SIG-M5 (cell line): ENCODE data around the gene MED19.
"Not testable (repeated sequence)": the region's sequence is repeated elsewhere in the genome, so short reads cannot be mapped to it uniquely, and the experiment has no call there.

ENCODE experiments used
- DNase-seq: peaks from one replicate; lab custom pipeline; 2025; lab: John Stamatoyannopoulos, UW

MED19 gene

DNA sequence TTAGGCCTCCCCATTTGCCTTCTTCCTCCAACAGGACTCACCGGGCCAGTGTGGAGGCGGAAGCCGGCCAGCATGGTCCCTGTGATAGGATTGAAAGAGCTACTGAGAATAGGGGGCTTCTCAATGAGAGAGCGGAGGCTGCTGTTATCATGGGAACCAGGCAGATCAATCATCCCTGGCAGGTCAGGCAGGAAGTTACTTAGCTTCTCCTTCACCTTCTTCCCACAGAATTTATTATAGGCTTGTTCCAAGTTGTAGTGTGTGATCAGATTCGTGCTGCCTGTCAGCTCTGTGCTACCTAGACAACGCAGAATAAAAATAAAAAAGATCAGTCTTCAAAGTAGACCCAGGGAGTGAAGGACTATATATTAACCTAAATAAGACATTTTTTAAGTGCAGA lies 7.1 kb downstream of the MED19 start:
- no peak for DNase-seq

- DNase-seq = no peak
These were observed 8.7 kb downstream of the MED19 start for GRCh38 chr11:57703341-57703740.

DNA sequence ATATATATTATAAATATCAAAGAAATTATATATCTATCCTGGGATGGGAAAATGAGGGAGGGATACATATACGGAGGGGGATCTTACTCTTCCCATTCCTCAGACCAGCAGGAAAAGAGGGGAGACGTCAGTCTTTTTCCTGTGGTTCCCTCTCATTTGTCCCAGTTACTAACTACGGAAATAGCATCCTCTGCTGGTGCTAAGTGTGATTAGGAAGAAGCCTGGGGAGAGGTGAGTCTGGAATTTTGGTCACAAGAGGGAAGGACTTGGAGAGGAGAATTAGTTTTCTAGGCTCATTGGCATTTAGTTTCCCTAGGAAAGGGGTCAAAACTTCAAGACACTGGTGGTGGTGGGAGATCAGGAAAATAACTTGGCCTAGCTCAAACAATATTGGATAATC lies 11.6 kb downstream of the MED19 start:
- DNase-seq = no peak

DNA sequence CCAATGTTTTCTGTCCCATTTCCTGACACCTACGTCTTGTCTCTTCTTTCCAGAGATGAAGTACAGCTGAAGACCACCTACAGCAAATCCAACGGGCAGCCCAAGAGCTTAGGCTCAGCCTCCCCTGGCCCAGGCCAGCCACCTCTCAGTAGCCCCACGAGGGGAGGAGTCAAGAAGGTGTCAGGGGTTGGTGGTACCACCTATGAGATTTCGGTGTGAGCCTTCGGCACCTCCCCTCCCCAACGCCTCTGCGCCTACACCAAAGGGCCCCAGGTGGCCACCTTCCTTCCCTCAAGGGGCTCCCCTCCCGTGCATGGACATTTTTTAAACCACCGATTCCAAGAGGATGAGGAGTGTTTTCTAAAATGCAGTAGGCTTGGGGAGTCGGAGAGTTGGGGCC lies 12.2 kb downstream of the MED19 start:
- DNase-seq = no peak

GRCh38 chr11:57698843-57699365 lies 13.1 kb downstream of the MED19 start:
- no peak for DNase-seq

DNA sequence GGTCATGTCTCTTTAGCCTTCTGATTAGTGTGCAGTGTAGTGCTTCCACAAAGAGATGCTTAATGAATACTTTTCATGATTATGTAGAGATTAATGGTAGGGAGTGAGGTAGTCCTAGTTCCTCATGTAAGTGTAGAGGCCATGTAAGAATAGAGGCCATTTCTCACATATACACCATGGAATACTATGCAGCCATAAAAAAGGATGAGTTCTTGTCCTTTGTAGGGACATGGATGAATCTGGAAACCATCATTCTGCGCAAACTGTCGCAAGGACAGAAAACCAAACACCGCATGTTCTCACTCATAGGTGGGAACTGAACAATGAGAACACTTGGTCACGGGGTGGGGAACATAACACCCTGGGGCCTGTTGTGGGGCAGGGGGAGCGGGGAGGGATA lies 21.5 kb downstream of the MED19 start:
- DNase-seq = not testable (repeated sequence)

GRCh38 chr11:57681168-57681567 lies 30.8 kb downstream of the MED19 start:
- DNase-seq = no peak

GRCh38 chr11:57680552-57680874 lies 31.5 kb downstream of the MED19 start:
- DNase-seq = no peak

DNA sequence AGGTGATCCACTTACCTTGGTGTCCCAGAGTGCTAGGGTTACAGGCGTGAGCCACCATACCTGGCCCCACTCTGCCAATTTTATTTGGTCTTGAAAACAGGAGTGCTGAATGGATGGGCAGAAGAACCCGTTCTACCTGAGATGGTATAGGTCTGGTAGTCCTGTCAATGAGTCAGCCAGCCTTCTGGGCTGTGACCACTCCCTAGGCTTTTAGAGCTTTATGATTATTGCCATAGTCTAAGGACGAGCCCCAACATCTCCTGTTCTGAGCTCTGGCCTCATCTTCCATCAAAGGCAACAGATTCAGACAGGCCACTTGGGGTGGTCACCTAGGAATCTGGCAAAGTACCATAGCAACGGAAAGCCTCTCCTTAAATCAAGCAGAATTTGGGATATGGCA lies 32.6 kb downstream of the MED19 start:
- DNase-seq = no peak

DNA sequence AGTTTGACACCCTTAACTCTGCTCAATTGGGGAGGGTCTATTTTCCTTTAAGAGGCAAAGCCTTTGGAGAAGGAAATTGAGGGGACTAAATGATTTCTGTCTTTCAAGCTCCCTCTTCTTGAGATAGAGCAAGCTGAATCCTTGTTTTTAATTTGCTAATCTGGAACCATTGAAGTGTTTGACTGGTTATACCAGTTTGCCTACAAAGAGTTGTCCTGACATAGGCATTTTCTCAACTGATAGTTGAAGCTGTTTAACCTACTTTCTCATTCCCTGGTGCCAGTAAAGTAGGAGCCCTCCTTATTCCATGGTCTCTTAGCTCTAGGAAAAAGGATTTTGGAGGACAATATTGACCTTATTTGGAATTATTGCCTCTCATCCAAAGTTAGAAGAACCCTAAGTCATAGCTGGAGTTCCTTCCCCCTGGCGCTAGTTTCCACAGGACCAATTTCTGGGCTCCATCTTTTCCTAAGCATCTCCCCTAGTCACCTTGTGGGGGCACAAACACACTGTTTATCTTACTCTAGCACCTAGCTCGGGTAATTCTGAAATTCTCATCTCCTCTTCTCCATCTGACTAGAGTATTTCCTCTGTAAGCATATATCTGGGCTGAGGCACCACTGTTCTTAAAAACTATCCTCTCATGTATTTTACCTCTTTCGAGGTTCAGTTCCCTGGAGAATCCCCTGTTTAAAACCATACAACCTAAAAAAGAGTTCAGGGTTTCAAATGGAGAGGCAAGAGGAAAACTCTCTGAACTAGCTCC lies 36.7 kb downstream of the MED19 start:
- no peak for DNase-seq

DNA sequence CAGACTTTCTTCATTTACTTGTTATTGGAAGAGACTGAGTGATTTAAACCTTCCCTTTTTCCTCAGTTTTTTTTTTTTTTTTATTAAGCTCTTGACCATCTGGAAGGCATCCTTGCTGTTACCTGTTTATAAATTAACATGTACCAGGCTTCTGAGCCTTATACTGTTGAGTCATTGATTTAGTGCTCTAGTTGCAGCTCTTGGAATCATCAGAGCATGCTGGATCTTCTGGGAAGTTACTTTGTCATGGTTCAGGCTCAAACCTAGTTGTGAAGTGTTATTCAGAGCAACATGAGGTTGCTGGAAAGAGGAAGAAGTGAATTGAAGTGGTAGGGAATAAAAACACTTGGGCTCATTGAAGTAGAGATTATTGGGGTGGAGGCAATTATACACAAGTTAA lies 37.8 kb downstream of the MED19 start:
- no peak for DNase-seq

- DNase-seq = no peak
These were observed 43.6 kb downstream of the MED19 start for GRCh38 chr11:57668434-57668782.

DNA sequence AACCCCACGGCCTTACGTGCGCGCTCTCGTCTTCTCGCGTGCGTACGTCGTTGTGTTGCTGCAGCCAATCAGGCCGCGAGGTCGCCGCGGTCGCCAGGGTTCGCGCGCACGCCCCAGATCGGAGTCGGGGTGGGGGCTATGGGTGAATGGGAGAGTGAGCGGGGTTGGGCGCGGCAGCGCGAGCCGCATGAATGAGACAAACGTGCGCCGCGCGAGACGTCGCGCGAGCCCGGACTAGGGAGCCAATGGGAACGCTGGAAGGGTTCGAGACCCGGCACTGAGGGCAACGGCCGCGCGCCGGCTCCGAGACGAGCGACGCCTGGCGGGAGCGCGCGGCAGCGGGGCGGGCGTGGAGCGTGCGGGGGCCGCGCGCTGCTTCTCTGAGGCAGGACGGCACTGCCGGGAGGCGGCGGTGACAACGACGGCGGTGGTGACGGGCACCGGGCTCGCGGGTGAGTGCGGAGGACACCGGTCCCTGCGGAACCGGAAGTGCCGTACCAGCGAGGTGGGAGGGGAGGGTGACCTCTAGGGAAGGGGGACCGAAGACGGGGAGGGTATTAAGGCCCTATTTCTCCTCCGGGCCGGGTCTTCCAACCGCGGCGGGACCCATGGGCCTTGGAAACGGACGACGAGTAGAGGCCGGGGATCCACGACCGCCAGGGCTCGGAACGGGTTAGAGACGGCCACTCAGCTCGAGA lies 44.1 kb downstream of the MED19 start, which contains the start of gene ZDHHC5:
Gene ZDHHC5, plus strand, starts transcription at position 379 of the 698 bp plus-strand sequence. CDS start 4,977 bp downstream, outside the sequence.
- DNase-seq = peak; percentile 87

DNA sequence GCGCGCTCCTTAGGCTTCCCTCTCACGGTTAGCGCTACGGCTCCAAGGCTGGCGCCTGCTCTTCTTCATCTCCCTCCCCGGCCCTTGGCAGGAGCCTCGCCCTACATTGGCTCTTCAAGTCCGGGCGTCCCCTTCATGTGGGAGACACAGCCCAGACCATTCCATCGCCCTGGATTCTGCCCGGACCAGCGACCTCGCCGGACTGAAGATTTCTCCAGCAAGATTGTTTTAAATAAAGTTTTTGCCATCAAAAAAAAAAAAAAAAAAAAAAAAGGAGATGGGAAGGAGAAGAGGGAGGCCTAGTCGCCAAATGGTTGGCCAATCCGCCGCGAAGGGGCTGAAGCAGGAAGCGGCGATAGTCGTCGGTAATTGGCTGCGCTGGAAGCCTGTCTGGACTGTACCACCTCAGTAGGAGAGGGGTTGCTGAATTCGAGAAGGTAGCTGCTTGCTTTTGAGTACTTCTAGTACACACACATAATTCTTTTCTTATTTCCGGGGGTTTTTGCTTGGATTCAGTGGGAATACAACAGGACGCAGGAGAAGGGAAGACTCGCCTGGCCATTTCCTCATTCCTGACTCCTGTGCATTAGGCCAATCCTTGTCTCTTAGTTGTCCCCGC lies 44.8 kb downstream of the MED19 start:
- DNase-seq = peak; percentile 83

- DNase-seq = no peak
These were observed 48.0 kb downstream of the MED19 start for GRCh38 chr11:57663975-57664374.

DNA sequence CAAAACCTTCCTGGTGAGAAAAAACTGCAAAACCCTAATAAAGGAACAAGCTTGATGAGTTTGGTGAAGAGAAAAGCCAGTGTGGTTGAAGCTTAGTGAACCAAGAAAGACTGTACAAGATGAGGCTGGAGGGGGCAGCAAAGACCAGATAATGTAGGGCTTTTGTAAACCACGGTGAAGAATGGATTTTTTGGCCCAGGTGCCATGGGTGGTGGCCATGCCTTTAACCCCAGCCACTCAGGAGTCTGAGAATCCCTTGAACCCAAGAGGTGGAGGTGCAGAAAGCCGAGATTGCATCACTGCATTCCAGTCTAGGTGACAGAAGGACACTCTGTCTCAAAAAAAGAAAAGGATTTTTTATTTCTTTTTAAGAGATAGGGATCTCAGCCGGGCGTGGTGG lies 49.1 kb downstream of the MED19 start:
- DNase-seq = no peak

DNA sequence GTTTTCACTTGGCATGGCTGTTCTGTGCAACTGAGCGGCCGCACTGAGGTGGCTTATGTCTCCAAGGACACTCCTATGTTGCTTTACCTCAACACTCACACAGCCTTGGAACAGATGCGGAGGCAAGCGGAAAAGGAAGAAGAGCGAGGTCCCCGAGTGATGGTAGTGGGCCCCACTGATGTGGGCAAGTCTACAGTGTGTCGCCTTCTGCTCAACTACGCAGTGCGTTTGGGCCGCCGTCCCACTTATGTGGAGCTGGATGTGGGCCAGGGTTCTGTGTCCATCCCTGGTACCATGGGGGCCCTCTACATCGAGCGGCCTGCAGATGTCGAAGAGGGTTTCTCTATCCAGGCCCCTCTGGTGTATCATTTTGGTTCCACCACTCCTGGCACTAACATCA lies 52.3 kb downstream of the MED19 start:
- DNase-seq = no peak

DNA sequence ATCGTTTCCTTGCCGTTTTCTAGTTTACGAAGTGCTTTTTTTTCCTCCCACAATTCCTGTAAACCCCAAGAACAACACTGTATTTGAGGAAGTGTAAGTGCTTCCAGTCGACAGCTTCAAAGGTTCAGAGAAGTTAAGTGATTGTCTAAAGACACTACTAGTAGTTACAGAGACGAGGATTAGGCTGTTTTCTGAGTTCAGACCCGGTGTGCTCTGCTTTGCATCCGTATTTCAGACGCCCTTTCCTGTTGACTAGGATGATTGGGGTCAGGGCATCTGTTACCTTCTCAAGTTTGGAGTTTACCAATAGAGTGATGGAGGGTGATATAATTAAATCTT lies 54.0 kb downstream of the MED19 start:
- no peak for DNase-seq

DNA sequence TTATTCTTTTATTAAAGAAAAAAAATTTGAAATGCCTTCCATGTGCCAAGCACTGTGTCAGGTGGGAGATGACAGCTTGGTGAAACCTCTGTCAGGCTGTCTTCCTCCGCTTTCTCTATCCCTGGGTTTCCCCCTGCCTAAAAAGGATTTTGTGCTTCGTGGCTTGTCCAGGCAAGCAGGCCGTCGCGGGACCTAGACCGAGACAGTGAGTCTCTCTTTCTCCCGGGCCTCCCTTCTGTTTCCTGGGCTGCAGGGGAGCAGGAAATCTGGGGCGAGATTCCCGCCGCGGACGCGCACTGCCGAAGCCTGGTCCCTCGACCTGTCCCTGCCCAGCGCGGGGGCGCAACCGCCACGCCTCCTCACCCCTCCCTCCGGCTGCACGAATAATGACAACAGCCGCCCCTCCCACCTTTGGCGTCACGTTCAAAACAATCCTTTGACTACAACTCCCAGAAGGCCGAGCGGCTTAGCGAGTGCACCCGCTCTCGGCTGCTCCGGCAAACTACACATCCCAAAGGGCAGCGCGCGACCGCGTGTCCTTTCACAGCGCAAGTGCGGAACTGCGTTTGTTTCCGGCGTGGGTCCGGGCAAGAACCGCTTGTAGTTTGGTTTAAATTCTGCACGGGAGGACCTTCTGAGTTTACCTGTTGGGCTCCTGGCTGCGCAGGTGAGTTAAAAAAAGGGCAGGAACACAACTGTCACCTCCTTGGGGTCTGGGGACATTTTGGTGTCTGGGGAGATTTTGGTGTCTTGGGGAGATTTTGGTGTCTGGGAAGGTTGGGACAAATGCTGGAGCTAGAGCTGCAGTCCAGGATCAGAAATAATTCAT lies 54.6 kb downstream of the MED19 start, which contains the start of gene CLP1:
Gene CLP1, plus strand, starts transcription at position 569 of the 829 bp plus-strand sequence. CDS start 1,715 bp downstream, outside the sequence.
- DNase-seq = peak; percentile 69

DNA sequence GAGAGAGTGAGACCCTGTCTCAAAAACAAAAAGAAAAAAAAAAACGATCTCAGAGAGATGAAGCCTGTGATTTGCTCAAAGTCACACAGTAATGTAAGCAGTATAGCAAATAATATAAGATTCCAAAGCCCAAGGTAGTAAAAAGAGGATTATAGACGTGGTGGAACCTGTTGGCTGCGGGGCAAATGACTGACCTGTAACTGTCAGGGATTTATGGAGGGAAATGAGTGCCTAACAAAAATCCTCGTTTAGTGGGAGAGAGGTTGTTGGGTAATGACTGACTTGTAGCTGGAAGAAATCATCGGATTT lies 55.2 kb downstream of the MED19 start:
- DNase-seq = no peak
